Measurements from ENCODE around the gene PPP2R5D.
"Not testable (repeated sequence)": the region's sequence is repeated elsewhere in the genome, so short reads cannot be mapped to it uniquely, and the experiment has no call there.

Gene PPP2R5D

GRCh38 chr6:43033496-43034189 is 49.3 kb downstream of the PPP2R5D start:
- DNase-seq = no peak

GRCh38 chr6:43034190-43034525 is 49.8 kb downstream of the PPP2R5D start:
- DNase-seq = no peak

- DNase-seq = no peak
Observed at GRCh38 chr6:43035495-43036194, 51.3 kb downstream of the PPP2R5D start.

GRCh38 chr6:43036712-43037111 is 52.3 kb downstream of the PPP2R5D start:
- DNase-seq = no peak

- DNase-seq = no peak
Observed at GRCh38 chr6:43037197-43037596, 52.8 kb downstream of the PPP2R5D start.

- DNase-seq = no peak
Observed at GRCh38 chr6:43037706-43038105, 53.3 kb downstream of the PPP2R5D start.

- DNase-seq = no peak
Observed at GRCh38 chr6:43038727-43039126, 54.4 kb downstream of the PPP2R5D start.

GRCh38 chr6:43040542-43041257 is 56.3 kb downstream of the PPP2R5D start:
- no peak for DNase-seq

GRCh38 chr6:43041475-43041874 is 57.1 kb downstream of the PPP2R5D start:
- not testable (repeated sequence) for DNase-seq

- no peak for DNase-seq
Observed at GRCh38 chr6:43043310-43043709, 58.9 kb downstream of the PPP2R5D start.

GRCh38 chr6:43045371-43045930 is 61.1 kb downstream of the PPP2R5D start:
- no peak for DNase-seq

GRCh38 chr6:43047998-43048397 is 63.6 kb downstream of the PPP2R5D start:
- DNase-seq = no peak

GRCh38 chr6:43050981-43051380 is 66.6 kb downstream of the PPP2R5D start:
- DNase-seq = no peak

- no peak for DNase-seq
Observed at GRCh38 chr6:43052225-43052841, 68.0 kb downstream of the PPP2R5D start.

GRCh38 chr6:43052842-43053544 is 68.6 kb downstream of the PPP2R5D start:
- peak; percentile 49 for DNase-seq

- DNase-seq = peak; percentile 95
Observed at GRCh38 chr6:43053545-43054205, 69.3 kb downstream of the PPP2R5D start, which contains the start of gene CUL7. Gene CUL7, minus strand, starts transcription at chr6:43053851. Its CDS starts 1,063 bp downstream, at chr6:43052788.

- no peak for DNase-seq
Observed at GRCh38 chr6:43054206-43054943, 70.0 kb downstream of the PPP2R5D start.

GRCh38 chr6:43055966-43056365 is 71.6 kb downstream of the PPP2R5D start:
- no peak for DNase-seq

- DNase-seq = peak; percentile 61
Observed at GRCh38 chr6:43058531-43058930, 74.2 kb downstream of the PPP2R5D start.

GRCh38 chr6:43059168-43060033 is 75.0 kb downstream of the PPP2R5D start, which contains the start of the genes KLC4 and MRPL2:
Gene KLC4, plus strand, starts transcription at chr6:43059631. Its CDS starts 1,705 bp downstream, at chr6:43061336.
Gene MRPL2, minus strand, starts transcription at chr6:43059434. Its CDS starts 53 bp downstream, at chr6:43059381.
- peak; percentile 99 for DNase-seq

Measured in hematopoietic multipotent progenitor cell treated with erythropoietin and hydrocortisone succinate and interleukin-3 and kit ligand, for 8 days (in vitro differentiated cells).